ENCODE data around the gene XPOT.
"Not testable (repeated sequence)": the region's sequence is repeated elsewhere in the genome, so short reads cannot be mapped to it uniquely, and the experiment has no call there.

Gene XPOT

GRCh38 chr12:64403707-64404469 is at the start of gene XPOT:
XPOT (plus strand) TSS chr12:64404392; CDS start chr12:64410036, 5,644 bp downstream.
- DNase-seq (ENCODE audit: low spot score) (peak; percentile 97), FAIRE-seq (no peak)

DNA sequence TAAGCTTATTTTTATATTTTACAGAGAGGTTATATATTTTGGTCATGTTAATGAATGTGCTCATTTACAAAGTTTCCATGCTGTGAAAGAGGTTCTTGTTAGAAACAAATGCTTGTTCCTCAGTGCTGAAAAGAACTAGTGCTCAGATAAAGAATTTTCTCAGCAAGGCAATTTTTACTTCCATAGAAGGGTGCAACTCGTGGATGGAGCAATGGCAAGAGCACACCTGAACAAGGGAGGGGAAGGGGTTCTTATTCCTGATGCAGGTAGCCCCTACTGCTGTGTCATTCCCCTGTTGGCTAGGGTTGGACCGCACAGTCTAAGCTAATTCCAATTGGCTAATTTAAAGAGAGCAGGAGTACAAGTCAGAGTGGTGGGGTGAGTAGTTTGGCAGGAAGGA is 48.0 kb upstream of the XPOT start:
- DNase-seq (ENCODE audit: low spot score); FAIRE-seq: not testable (repeated sequence)

GRCh38 chr12:64361173-64361572 is 43.0 kb upstream of the XPOT start:
- not testable (repeated sequence) for DNase-seq (ENCODE audit: low spot score); FAIRE-seq

DNA sequence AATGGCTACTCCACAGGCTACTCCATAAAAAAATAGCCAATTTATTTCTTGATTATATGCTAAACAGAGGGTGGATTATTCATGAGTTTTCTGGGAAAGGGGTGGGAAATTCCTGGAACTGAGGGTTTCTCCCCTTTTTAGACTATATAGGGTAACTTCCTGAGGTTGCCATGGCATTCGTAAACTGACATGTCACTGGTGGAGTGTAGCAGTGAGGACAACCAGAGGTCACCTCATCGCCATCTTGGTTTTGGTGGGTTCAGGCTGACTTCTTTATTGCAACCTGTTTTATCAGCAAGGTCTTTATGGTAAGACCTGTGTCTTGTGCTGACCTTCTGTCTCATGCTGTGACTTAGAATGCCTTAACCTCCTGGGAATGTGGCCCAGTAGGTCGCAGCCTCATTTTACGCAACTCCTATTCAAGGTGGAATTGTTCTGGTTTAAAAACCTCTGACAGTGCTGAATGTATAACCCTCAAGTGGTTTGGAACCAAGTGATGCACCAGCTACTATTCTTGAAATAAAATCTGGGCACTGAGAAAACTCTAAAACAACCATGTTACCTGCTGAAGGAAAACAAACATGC is 41.4 kb upstream of the XPOT start:
- DNase-seq (ENCODE audit: low spot score) (no peak), FAIRE-seq (no peak)

DNA sequence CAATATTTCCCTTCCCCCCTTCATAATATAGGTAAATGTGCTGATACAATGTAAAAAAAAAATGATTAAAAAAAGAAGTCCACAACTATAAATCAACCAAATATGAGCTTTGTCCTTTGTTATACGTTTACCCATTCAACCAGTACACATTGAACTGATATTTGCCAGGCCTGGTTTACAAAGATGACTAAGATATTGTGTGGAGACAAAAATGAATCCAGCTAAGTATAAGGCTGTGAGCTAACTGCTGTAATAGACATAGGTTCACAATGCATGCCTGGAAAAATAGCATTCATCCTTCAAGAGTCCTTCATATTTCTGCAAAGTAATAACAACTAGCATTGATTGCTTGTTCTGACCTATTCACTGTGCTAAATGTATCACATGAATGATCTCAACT is 20.5 kb upstream of the XPOT start:
- FAIRE-seq: no peak
- DNase-seq (ENCODE audit: low spot score): no peak

- DNase-seq (ENCODE audit: low spot score): no peak
- no peak for FAIRE-seq
Measured at GRCh38 chr12:64385019-64385418, 19.2 kb upstream of the XPOT start.

GRCh38 chr12:64385468-64385867 is 18.7 kb upstream of the XPOT start:
- FAIRE-seq: no peak

GRCh38 chr12:64387197-64387816 is 16.9 kb upstream of the XPOT start:
- no peak for DNase-seq (ENCODE audit: low spot score)
- FAIRE-seq: no peak

More at GRCh38 chr12:64385468-64385867, 18.7 kb upstream of the XPOT start:
- DNase-seq (ENCODE audit: low spot score): no peak

- no peak for DNase-seq (ENCODE audit: low spot score)
Measured at GRCh38 chr12:64389154-64389553, 15.0 kb upstream of the XPOT start.

GRCh38 chr12:64390275-64390851 is 13.8 kb upstream of the XPOT start, which contains the start of gene C12orf56:
C12orf56 (minus strand) TSS chr12:64390758; CDS start chr12:64390565, 193 bp downstream.
- DNase-seq (ENCODE audit: low spot score) (no peak), FAIRE-seq (no peak)

More at GRCh38 chr12:64389154-64389553, 15.0 kb upstream of the XPOT start:
- no peak for FAIRE-seq

DNA sequence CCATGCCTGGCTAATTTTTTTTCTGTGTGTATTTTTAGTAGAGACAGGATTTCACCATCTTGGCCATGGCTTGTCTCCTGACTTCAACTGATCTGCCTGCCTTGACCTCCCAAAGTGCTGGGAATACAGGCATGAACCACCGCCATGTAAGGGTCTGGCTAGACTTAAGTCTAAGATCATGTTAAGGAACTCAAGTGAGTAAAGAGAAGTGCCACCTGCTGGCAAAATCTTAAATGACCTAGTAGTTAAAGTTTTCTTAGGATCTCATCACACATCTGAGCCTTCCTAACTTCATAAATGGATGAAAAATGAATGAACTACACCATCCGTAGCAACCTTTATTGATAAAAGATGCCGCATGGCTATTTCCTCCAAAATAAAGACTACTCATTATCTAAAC is 12.0 kb upstream of the XPOT start:
- no peak for FAIRE-seq
- DNase-seq (ENCODE audit: low spot score): no peak

DNA sequence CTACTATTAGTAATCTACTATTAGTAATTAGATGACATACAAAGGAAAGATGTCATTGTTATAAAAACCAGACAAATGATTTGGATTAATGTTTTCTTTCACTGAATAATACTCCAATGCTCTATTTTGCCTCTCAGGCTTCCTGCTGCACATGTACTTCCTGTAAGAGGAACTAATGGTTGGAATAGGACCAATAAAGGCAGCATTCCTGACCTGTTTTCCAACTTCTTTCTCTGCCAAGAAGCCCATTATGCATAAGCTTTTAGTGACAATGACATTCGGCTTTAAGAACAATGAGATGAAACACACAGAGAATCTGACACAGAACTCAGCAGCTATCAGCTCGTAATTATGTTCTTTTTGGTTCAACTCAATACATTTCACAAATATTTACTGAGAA is 8.5 kb upstream of the XPOT start:
- FAIRE-seq (no peak), DNase-seq (ENCODE audit: low spot score) (no peak)

DNA sequence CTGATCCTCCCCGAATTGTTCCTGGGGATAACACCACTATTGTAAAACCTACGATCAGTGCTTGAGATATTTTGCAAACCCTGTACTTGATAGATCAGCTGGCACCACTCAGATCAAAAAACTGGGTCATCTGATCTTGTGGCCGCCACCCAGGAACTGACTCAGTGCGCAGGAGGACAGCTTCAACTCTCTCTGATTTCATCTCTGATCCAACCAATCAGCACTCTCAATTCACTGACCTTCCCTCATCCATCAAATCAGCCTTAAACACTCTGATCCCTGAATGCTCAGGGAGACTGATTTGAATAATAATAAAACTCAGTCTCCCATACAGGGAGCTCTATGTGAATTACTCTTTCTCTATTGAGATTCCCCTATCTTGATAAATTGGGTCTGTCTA is 4.2 kb upstream of the XPOT start:
- DNase-seq (ENCODE audit: low spot score): no peak
- no peak for FAIRE-seq

GRCh38 chr12:64402181-64402580 is 2.0 kb upstream of the XPOT start:
- FAIRE-seq (no peak), DNase-seq (ENCODE audit: low spot score) (no peak)

GRCh38 chr12:64404470-64405256 is 471 bp downstream of the XPOT start:
- FAIRE-seq: no peak
- DNase-seq (ENCODE audit: low spot score): peak; percentile 67

- no peak for DNase-seq (ENCODE audit: low spot score)
- no peak for FAIRE-seq
Measured at GRCh38 chr12:64407342-64408223, 3.4 kb downstream of the XPOT start.

- FAIRE-seq (no peak), DNase-seq (ENCODE audit: low spot score) (no peak)
Measured at GRCh38 chr12:64411427-64411826, 7.2 kb downstream of the XPOT start.

DNA sequence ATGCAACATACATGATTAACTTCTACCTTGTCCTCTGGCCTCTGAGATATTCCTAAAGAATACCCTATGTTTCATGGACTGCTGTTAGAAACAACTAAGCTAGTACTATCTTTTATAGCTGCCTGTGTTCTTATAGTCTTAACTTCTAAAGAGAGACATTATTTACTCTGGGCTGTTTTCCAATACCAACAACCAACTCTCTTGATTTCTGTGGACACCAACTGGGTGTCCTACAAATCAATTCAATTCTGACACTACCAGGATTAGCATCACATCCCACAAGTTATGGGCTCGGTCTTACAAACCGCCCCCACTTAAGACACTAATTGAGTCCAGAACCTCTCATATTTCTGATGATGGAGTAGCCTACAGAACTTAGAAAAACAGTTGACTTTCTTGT is 8.3 kb downstream of the XPOT start:
- FAIRE-seq (no peak), DNase-seq (ENCODE audit: low spot score) (no peak)

DNA sequence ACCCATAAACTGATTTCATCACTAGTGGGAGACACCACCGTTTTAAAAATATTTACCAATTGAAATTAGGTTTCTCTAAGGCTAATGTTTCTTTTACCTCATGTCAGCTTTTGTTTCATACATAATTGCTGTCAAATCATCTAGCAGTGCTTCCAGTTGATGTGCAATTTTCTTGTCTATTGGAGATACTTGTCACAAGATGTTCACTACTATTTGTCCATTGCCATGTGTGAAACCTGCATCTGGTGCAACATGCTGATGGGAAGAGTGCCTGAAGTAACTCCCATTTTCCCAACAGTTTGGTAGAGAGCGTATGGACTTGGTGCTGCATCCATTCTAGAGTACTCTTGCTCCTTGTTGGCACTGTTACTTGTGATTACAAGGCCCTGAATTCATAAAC is 9.7 kb downstream of the XPOT start:
- FAIRE-seq (no peak), DNase-seq (ENCODE audit: low spot score) (no peak)

DNA sequence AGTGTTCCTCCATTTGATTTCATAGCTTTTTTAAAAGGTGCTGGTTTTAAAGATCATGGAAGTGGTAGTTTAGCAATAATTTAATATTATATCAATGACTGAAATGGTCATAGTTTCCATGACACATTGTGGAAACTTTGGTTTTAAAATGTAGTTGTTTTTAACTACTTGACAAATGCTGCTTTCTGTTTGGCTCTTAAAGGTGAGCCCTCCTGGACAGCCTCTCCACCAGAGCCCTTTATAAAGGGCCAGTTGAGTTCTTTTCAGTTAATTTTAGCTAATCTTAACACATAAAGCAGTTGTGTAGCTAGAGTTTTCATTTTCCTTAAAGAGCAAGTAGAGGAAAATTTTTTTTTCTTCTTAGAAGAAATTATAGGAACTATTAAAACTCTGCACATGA is 14.0 kb downstream of the XPOT start:
- FAIRE-seq: no peak

More for the DNA sequence above, 14.0 kb downstream of the XPOT start:
- DNase-seq (ENCODE audit: low spot score): no peak

All from urothelium cell line (cell line).